Colonic mucosa (tissue), 4 donors: ENCODE results near the gene SCUBE1. TPM values are rescaled to one million over a fixed set of nuclear protein-coding genes. Genes with fewer than 3 reads are reported as not detected.

Source experiments
- DNase-seq: peaks from one replicate; pipeline ENCODE4 v3.0.0-alpha.2; 2020
- H3K27ac ChIP-seq: fragments of 200-600 bp; one replicate; pipeline ENCODE4 v1.8.0; 2021
- H3K27me3 ChIP-seq: fragments of 200-600 bp; one replicate; pipeline ENCODE4 v1.8.0; 2021
- H3K36me3 ChIP-seq: fragments of 200-600 bp; one replicate; pipeline ENCODE4 v1.8.0; 2021
- H3K4me1 ChIP-seq: fragments of 200-600 bp; one replicate; pipeline ENCODE4 v1.8.0; 2021; ENCODE audit warnings: mild to moderate bottlenecking
- H3K4me3 ChIP-seq: fragments of 200-600 bp; one replicate; pipeline ENCODE4 v1.8.0; 2021
- H3K9ac ChIP-seq, 2 donors: one replicate each; pipeline ENCODE4 v1.7.0; 2013; ENCODE audit warnings: control low read depth in 2 of 2, low read depth in 2 of 2, low read length in 2 of 2
- H3K9me3 ChIP-seq: fragments of 200-600 bp; one replicate; pipeline ENCODE4 v1.8.0; 2021
- CTCF ChIP-seq: fragments of 200-600 bp; IDR thresholded peaks from one replicate; pipeline ENCODE4 v1.8.0; 2022; ENCODE audit warnings: antibody characterized with exemption, mild to moderate bottlenecking
- intact Hi-C: fragments of 100-400 bp; cut with DNase I; formaldehyde crosslinking; loops from one replicate; pipeline ENCODE4 v1.14.1; 2022
- total RNA-seq, 2 donors: library from RNA; stranded (reverse); fragmentation: NEBNext Ultra II Directional in 1 of 2; extraction: Animal tissue kit (Norgen Biotek cat#: 25700) in 1 of 2; gene quantifications; one replicate each; pipeline ENCODE4 v1.2.1, GENCODE V29; 2021
- donor health status: healthy.
- donor health status: DM: no; HTN: no; CAD: no.
- donor health status: DM: no; HTN: no; CAD: no.

SCUBE1 gene
- total RNA-seq, 2 donors from 2014 or later, result 1.7 to 5.6 TPM

DNA sequence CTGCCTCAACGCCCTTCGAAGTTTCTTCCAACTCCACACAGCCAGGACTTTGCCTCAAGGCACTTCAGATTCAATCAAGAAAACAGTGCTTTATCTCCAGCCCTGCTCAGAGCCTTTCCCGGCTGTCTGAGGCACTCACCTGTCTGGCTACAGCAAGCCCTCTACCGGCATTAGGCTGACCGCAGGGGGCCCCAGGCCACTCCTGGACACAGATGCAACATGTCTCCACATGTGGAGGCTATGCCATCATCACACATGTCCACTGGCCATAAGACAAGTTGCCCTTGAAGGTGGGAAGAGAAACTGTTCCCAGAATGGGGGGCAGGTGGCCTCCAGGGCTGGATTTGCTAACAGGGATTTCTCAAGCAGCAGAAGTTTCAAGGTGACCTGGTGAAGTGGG, 10.0 kb downstream of the SCUBE1 start:
- TF ChIP-seq CTCF, result no peak
- H3K36me3 ChIP-seq, result no peaks in the 10 kb centered on the region
- H3K27me3 ChIP-seq, result no peaks in the 10 kb centered on the region
- no peak for DNase-seq
- H3K9ac ChIP-seq, result no peak overlapping the region
- H3K9me3 ChIP-seq, result no peaks in the 10 kb centered on the region
- no peaks in the 10 kb centered on the region for H3K4me1 ChIP-seq
- intact Hi-C loops, result no loop called here
- no peak overlapping the region for H3K4me3 ChIP-seq
- no peak overlapping the region for H3K27ac ChIP-seq

- intact Hi-C loops, result no loop called here
- Histone ChIP-seq H3K4me3 (no peak overlapping the region), H3K36me3 (no peaks in the 10 kb centered on the region), H3K9ac (no peak overlapping the region), H3K27ac (no peak overlapping the region), H3K9me3 (no peaks in the 10 kb centered on the region), H3K27me3 (no peaks in the 10 kb centered on the region), H3K4me1 (no peaks in the 10 kb centered on the region)
- DNase-seq, result no peak
- no peak for TF ChIP-seq CTCF
Measured at GRCh38 chr22:43331698-43332097, 11.5 kb downstream of the SCUBE1 start.

- no peaks in the 10 kb centered on the region for H3K4me1 ChIP-seq
- no peaks in the 10 kb centered on the region for H3K9me3 ChIP-seq
- no peaks in the 10 kb centered on the region for H3K27me3 ChIP-seq
- no peak overlapping the region for H3K9ac ChIP-seq
- H3K4me3 ChIP-seq, result no peak overlapping the region
- no peak overlapping the region for H3K27ac ChIP-seq
- DNase-seq, result no peak
- no peak for TF ChIP-seq CTCF
- intact Hi-C loops, result no loop called here
- no peaks in the 10 kb centered on the region for H3K36me3 ChIP-seq
Measured at GRCh38 chr22:43331069-43331451, 12.1 kb downstream of the SCUBE1 start.

DNA sequence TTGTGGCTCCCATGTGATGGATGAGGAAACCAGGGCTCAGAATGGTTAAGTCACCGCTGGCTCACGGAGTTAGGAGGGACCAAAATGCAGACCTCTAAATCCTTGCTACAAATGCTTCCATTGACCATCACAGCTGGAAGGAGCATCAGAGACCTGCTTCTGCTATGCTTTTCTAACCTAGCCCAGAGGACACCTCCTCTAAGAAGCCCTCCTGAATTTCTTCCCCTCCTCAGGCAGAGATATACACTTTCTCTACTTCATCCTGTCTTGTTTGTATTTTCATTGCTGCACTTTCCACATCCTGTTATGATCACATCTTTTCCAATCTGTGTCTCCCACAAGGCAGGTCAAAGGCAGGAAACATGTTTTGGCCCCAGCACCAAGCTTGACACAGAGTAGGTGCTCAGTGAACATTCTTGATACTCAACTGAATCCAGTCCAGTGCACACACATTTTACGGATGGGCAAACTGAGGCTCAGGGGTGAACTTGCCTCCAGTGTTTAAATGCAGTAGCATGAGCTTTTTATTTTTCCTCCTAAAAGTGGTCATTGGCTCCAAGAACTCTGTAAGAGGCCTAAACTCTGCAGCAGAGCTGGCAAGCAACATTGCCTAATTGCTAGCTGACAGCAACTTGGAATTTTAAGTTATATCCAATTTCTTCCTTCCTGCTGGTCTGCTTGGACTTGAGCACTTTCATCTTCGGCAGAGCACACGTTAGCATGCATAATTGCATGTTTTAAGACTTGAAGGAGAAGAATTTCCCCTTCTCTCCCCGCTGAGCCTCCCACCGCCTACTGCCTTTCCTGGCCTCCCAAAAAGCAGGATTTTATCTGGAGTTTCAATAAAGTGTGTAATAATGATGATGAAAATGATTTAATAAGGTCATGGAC, 12.7 kb downstream of the SCUBE1 start:
- TF ChIP-seq CTCF, result no peak
- Histone ChIP-seq H3K4me1 (no peaks in the 10 kb centered on the region), H3K9me3 (no peaks in the 10 kb centered on the region), H3K27ac (no peak overlapping the region), H3K36me3 (no peaks in the 10 kb centered on the region), H3K27me3 (no peaks in the 10 kb centered on the region), H3K4me3 (no peak overlapping the region), H3K9ac (no peak overlapping the region)
- no peak for DNase-seq
- intact Hi-C loops, result no loop called here

GRCh38 chr22:43329061-43329460, 14.1 kb downstream of the SCUBE1 start:
- Histone ChIP-seq H3K4me3 (no peak overlapping the region), H3K36me3 (no peaks in the 10 kb centered on the region), H3K27ac (no peak overlapping the region), H3K9ac (no peak overlapping the region), H3K27me3 (no peaks in the 10 kb centered on the region), H3K9me3 (no peaks in the 10 kb centered on the region), H3K4me1 (no peaks in the 10 kb centered on the region)
- DNase-seq, result no peak
- intact Hi-C loops, result no loop called here
- no peak for TF ChIP-seq CTCF
